DMS79 treated with DMSO at 0.1 percent for 48 hours (cell line): Measurements from ENCODE around the gene GCLM.
"Not testable (repeated sequence)": the region's sequence is repeated elsewhere in the genome, so short reads cannot be mapped to it uniquely, and the experiment has no call there.

Experiments used
- DNase-seq: peaks from one replicate; lab custom pipeline; 2025; lab: John Stamatoyannopoulos, UW

The GCLM gene, protein sequence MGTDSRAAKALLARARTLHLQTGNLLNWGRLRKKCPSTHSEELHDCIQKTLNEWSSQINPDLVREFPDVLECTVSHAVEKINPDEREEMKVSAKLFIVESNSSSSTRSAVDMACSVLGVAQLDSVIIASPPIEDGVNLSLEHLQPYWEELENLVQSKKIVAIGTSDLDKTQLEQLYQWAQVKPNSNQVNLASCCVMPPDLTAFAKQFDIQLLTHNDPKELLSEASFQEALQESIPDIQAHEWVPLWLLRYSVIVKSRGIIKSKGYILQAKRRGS

DNA sequence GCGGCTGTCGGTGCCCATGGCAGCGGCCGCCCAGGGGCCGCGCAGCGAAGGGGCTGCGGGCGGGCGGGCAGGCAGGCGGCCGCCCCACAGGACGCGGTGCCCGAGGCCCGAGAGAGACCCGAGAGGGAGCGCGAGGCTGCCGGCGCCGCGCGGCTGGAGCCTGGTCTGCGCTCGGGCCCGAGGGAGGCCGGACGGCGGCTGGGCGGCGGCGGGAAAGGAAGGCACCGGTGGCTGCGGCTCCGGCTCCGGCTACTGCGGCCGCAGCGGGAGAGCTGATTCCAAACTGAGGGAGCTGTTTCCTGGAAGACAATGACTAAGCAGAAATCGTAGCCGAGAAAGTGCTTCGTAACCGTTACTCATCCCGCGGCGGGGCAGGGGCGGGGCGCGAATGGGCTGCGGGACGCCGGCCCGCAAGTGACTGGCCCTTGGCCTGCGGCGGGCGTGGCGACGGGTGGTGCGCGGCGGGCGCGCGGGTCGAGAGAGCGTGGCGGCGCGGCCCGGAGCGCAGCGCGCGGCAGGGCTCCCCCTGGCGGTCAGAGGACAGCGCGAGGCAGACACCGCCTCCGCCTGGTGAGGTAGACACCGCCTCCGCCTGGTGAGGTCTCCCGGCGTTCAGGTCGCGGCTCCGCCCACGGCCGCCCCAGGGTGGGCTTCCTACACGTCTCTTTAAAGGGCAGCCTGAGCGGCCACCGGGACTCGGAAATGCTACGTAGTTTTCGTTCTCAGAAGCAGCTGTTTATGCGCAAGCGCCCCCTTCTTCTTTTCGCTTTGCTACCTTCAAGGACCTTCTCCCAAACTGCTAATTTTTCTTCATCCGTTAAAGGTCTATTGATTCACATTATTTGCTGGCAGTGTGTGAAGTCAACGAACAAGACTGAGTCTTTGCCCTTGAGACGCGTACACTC lies at the start of gene GCLM:
TSS of gene GCLM (minus strand) at position 285 of the 905 bp plus-strand sequence. CDS start at position 18, 267 bp downstream.
- DNase-seq: peak; percentile 84

DNA sequence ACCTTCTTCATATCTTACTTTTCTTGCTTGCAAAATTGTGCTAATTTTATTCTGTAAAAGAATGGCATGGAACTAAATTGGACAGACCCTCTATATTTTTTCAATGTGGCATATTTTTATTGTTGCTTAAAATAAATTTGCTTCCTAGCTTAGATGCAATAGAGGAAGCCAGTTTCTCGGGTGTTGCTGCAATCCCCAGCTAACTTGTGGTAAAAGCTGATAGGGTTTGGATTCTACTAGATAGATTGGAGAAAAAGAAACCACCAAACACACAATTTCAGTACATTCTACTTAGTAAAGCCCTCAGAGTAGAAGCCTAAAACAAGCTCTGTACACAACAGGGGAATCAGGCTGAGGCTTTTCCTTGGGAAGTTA lies 49.5 kb upstream of the GCLM start:
- no peak for DNase-seq

DNA sequence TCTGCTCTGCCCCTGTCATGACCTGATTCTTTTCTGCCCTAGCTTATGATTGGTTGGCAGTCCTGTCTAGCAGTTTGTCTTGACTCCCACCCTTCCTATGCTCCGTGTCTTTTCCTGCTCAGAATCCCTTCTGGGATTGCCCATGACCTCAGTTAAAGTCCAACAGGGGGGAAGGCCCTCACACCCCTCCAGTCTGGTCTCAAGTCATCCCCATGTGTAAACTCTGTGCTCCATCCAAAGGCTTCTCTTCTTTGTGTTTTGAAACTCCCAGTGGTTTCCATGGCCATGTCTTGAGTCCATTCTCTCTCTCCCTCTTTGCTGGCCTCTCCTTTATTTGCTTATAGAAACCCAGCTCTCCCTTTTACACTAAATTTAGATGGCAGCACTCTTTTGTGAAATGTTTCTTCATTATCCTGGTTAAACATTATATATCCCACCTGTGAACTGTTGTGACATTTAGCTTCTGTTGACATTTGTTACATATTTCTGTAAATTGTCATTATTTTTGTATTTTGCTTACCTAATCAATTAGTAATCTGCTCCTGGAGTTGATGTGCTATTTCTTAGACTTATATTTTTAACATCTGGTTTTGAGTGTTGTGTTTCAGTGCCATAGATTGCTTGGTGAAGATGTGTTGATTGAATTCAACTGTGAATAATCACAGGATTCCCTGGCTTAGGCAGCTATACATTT lies 48.9 kb upstream of the GCLM start:
- DNase-seq: no peak

DNA sequence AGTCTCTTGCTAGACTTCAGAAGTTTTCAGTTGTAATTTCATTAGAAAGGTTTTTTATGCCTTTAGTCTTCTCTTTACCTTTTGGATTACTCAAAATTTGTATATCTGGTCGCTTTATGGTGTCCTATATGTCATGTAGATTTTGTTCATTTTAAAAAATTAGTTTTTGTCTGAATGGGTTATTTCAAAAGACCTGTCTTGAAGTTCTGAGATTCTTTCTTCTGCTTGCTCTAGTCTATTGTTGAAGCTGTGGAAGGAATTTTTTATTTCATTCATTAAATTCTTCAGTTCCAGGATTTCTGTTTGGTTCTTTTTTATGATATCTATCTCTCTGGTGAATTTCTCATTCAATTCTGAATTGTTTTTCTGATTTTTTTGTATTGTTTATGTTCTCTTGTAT lies 46.5 kb upstream of the GCLM start:
- DNase-seq: no peak

DNA sequence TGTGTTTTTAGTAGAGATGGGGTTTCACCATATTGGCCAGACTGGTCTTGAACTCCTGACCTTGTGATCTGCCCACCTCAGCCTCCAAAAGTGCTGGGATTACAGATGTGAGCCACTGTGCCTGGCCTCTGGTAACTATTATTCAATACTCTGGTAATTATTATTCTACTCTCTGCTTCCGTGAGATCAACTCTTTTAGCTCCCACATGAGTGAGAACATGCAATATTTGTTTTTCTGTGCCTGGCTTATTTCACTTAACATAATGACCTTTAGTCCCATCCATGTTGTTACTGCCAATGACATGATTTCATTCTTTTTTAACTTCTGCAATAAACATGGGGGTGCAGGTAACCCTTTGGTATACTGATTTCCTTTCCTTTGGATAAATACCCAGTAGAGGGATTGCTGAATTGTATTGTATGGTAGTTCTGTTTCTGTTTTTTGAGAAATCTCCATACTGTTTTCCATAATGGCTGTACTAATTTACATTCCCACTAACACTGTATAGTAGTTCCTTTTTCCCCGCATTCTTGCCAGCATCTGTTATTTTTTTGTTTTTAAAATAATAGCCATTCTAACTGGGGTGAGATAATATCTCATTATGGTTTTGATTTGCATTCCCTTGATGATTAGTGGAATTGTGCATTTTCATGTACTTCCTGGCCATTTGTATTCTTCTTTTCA lies 37.9 kb upstream of the GCLM start:
- DNase-seq: not testable (repeated sequence)

DNA sequence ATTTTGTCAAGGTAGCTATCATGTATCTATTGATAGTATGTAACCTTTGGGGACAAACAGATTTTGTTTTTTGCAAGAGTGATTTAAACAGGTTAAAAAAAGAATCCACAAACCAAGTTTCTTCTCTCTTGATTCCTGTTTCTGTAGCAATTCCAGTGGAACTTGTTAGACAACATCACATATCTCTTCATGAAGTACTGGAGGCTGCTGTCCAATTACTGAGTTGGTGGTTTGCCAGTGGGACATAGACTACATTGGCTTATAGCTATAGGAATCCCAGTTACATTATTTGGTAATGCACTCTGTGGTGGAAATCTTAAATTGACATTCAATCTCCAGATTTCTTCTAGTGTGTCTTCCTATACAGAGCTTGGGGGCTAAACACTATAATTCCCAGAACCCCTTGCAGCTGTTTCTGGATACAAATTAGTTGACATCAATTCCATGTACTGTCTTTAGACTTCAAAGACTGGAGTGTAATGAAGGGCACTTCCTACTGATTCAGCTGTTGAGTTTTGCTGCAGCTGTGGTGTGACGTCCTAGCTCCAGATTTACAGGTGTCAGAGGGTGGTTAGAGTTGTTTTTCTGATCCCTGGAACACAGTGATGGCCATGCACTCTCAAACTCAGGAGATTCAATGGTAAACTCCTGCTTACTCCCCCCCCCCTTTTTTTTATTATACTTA lies 29.4 kb upstream of the GCLM start:
- no peak for DNase-seq

DNA sequence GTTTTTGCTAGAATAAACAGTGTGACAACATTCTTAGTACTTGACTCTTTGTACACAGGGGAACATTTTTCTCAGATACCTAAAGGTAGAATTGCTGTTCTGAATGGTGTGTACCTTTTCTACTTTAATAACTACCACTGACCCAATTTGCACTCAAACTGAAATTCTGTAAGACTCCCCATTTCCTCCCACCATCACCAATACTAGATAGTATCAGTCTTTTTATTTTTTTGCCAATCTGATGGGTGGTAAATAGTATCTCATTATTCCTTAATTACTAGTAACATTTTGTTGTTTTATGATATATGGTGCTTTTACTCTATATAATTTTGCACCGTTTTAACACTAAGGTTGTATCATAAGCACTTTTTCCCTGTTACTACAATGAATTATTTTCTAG lies 28.8 kb upstream of the GCLM start:
- no peak for DNase-seq

DNA sequence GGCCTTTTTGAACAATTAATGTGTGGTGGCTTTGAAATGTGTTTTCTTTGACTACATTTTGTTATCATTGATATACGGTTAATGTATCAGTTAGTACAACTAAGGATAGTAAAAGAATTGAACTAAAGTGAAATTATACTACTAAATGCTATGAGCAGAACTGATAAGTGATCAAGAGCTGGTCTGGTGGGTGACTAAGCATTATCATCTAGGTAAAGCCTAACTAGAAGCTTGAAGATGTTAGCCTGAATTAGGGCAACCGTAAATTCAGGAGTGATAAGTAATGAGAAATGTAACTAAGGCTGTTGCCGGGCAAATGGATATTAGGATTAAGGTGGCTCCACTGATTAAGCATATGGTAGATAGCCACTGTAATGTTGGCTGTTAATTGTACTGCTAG lies 16.0 kb upstream of the GCLM start:
- no peak for DNase-seq

DNA sequence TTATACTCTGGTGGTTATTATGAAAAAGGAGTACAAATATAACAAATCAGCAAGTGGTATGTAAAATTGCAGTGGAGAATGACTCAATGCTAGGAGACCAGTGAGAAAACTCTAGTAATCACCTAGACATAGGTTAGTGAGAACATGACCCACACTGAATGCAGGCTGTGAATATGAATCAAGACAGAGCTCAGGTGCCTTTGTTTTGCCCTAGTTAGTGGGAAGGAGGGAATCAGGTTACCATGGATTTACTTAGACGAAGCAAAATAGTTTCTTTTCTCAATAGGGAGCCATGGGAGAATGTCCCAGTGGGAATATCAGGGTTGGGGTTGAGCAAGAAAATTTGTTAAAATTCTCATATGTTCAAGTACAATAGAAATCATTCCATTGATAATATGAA lies 10.6 kb upstream of the GCLM start:
- no peak for DNase-seq

DNA sequence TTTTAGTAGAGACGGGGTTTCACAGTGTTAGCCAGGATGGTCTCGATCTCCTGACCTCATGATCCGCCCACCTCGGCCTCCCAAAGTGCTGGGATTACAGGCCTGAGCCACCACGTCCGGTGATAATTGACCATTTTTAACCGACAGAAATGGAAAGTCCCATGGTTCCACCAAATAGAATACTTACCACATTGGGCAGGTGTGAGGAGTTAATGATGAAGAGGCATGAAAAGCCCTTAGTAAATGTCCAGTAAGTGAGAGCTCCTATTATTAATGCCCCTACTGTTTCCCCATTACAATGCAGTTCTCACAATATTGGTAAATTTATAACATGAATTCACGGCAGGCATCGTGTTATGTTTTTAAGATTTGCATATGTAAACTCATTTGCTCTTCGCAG lies 8.1 kb upstream of the GCLM start:
- DNase-seq: no peak

DNA sequence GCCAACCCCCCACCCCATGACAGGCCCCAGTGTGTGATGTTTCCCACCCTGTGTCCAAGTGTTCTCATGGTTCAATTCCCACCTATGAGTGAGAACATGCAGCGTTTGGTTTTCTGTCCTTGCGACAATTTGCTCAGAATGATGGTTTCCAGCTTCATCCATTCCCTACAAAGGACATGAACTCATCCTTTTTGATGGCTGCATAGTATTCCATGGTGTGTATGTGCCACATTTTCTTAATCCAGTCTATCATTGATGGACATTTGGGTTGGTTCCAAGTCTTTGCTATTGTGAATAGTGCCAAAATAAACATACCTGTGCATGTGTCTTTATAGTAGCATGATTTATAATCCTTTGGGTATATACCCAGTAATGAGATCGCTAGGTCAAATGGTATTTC lies 1.6 kb upstream of the GCLM start:
- not testable (repeated sequence) for DNase-seq

DNA sequence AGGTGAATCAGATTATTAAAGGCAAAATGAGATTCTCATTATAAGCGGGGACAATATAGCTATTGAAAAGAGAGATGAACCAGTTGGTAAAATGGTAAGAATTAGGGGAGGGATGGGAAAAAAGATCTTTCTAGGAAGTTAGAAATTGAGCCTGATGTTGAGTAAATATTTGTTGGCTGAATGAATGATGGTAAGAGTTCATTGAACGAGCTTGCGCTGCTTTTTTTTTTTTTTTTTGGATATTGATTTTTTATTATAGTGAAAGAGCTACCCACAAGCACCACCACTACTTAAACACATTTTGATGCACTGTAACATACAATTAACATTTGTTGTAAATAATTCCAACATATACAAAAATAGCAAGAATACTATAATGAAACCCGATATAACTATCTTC lies 1.1 kb upstream of the GCLM start:
- DNase-seq: no peak

DNA sequence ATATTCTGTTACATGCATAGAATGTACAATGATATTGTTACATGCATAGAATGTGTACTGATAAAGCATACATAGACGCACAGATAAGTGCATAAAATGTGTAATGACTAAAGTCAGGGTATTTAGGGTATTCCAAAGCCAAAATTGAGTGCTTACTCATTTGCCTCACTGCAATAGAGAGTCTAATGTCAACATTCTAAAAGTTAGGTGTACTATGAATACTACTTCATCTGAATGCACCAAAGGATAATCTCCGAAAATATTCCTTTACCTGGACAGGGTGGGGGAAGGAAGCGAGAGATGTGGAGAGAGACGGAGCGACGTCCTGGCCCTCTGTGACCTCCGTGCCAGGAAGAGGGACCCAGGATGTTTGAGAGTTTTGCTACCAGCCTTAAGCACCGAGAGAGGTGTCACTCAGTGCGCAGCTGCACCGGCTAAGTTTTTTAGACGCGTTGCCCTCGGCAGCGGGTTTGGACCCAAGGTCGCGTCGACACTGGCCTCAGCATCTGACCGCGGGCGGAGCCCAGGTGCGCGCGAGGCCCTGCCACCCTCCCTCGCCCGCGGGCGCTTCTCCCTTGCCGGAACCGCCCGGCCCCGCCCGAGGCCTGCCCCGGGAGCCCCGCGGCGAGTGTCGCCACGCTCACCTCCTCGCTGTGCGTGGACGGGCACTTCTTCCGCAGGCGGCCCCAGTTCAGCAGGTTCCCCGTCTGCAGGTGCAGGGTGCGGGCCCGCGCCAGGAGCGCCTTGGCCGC lies 660 bp downstream of the GCLM start:
- peak; percentile 6 for DNase-seq

DNA sequence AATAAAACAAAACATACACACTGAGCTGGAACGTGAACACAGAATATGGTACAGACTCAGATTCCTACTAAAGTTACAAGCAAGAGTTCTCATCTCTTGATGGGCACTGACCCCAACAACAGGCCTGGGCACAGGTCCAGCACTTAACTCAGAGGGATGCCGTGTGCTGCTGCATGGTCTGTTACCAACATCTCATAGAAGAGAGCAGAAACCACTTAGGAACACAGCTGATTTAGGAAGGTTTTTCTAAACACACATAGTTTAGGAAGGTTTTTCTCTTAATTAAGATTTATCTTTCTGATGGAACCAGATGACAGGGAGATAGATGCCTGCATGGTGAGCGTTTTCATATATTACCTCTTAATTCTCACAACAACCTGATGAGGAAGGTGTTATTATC lies 1.5 kb downstream of the GCLM start:
- DNase-seq: peak; percentile 90

DNA sequence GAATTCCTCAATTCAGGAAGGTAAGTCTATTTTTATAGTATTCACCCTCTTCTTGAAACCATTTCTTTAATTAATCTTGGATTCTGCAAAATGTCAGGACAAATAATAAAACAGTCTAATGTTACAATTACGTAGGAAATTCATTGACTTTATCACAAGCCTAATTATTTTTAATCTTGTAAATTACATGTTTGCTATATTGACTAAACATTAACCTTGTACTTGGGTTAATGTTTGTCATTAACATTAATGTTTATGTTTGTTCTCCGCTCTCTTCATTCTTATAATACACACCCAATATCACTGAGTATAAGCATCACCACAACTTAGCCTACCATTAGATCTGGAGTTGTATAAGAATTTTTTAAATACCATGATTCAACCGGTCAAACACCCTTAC lies 2.8 kb downstream of the GCLM start:
- no peak for DNase-seq

DNA sequence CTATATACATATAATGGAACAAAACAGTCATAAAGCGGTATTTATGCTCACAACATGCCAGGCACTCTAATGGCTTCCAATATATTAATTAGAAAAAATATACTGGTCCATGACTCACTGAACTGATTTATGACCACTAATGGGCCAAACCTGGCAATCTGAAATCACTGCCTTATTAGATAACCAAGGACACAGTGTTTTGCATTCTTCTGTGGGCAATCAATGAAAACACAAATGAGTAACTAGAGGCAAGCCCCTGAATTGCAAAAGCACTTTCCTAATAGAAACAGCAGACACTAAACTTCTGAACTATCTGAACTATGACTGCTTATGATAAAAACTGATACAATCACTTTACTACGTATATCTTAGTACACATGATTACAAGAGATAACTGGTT lies 3.5 kb downstream of the GCLM start:
- DNase-seq: no peak

DNA sequence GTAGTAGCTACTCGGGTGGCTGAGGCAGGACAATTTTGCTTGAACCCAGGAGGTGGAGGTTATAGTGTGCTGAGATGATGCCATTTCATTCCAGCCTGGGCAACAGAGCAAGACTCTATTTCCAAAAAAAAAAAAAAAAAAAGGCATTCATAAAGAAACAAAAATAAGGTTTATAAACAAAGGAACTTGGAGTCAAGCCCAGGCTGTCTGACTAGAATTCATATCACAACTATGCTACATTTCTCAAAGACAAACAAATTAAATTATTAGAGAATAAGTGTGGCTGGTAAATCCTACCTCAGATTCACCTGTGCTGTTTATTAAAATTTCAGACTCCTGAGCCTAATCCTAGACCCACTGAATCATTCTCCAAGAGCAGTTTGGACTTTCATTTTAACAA lies 4.2 kb downstream of the GCLM start:
- no peak for DNase-seq

DNA sequence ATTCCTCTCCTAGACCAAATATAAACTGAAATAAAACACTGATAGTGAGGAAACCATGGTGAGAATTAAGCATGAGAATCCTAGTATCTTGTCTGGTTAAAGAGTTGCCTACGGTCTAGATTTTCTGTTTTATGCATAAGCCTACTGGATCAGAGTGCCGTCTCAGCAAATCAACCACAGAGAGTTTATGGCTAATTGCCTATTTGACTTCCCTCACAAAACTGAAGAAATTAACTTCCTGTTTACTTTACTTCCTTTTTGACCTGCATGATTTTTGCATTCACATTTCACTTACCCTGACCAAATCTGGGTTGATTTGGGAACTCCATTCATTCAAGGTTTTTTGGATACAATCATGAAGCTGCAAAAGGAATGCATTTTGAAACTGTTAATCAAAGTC lies 5.0 kb downstream of the GCLM start:
- peak; percentile 10 for DNase-seq

DNA sequence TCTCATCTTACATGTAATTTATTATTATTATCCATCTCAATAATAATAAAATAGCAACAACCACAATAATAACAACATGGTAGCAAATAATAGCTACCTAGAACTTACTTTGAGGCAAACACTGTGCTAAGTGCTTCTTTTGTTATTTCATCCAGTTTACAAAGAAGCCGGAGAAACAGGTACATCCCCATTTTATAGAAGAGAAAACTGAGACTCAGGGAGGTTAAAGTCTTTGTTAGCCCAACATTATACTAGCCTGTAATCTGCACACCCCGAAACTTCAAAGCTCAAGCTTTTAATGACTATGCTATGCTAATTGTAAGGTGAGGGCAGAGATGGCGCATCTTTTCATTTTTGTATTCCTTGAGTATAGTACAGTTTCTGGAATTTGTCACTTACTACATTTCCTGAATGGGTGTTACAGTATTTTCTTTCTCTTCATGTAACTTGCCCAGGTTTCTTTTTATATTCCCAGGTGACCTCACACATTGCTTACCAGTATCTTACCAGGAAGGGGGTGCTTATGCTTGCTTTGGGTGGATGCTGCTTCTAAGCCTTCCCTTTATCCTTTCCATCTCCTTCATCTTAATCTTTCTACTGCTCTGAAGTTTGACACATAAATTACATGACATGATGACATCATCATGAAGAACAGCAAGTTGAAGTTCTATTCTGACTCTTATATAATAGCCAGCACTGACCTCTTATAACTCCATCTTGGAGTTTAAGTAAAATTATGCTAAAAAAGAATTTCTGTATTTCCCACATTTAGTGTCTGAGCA lies 8.3 kb downstream of the GCLM start:
- DNase-seq: no peak

DNA sequence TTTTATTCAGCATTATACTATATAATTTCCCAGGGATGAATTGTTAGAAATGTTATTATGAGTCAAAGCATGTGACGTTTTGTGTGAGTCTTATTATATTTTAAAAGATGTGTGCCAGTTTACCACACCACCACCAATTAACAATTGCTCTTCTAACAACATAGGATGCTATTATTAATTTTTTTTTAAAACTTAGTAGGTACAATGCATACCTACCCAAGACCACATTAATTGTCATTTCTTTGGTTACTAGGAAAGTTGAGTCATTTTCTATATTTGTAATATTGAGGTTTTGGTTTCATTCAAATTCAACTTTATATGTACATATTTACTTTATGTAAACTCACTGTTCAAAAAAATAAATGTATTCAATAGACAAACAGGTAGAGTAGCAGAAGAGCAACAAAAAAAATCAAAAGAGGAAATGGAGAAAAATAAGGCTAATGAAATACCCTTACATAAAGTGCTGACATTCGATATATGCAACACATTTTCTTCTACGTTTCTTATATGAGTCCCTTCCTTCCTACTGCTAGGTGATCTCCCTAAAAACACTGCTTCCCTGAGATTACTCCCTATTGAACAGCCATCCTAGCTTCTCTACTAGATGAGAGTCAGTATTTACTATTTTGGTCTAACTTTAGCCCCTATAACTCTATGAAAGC lies 9.6 kb downstream of the GCLM start:
- DNase-seq: no peak
